HepG2 (cell line): ENCODE data around the gene ST6GALNAC4. TPM values are rescaled to one million over a fixed set of nuclear protein-coding genes. Genes with fewer than 3 reads are reported as not detected.

Source experiments
- CBFB ChIP-seq: sonication (generic); formaldehyde crosslinking; IDR thresholded peaks from 2 replicates; pipeline ENCODE4 v1.4.0; 2020; ENCODE audit warnings: missing genetic modification reagents
- FOXK1 ChIP-seq: sonication (generic); formaldehyde crosslinking; IDR thresholded peaks from 2 replicates; pipeline ENCODE4 v1.4.0; 2020; ENCODE audit warnings: low read depth, missing genetic modification reagents, borderline replicate concordance
- GTF3A ChIP-seq: sonication (generic); formaldehyde crosslinking; conservative IDR thresholded peaks from 2 replicates; pipeline ENCODE4 v1.4.0; 2020; ENCODE audit warnings: mild to moderate bottlenecking, missing genetic modification reagents
- HNRNPL ChIP-seq: fragments of 200-400 bp; formaldehyde crosslinking; IDR thresholded peaks from 2 replicates; pipeline ENCODE4 v1.6.1; 2017; ENCODE audit warnings: mild to moderate bottlenecking, low read depth, low read length
- KLF15 ChIP-seq: sonication (generic); formaldehyde crosslinking; IDR thresholded peaks from 2 replicates; pipeline ENCODE4 v1.8.1; 2023; ENCODE audit warnings: borderline replicate concordance, mild to moderate bottlenecking, inconsistent platforms, missing genetic modification reagents, mixed read lengths
- MED1 ChIP-seq: sonication (generic); formaldehyde crosslinking; IDR thresholded peaks from 2 replicates; pipeline ENCODE4 v1.4.0; 2020; ENCODE audit warnings: missing genetic modification reagents
- MTF2 ChIP-seq: sonication (generic); formaldehyde crosslinking; IDR thresholded peaks from 2 replicates; pipeline ENCODE4 v1.5.0; 2020; ENCODE audit warnings: missing genetic modification reagents, borderline replicate concordance
- NR2F1 ChIP-seq, 2 experiments: fragments of 450-650 bp in 1 of 2; formaldehyde crosslinking in 1 of 2; IDR thresholded peaks; 2 replicates each; pipeline versions ENCODE4 v1.5.0 to v1.6.1; 2016 to 2020; ENCODE audit warnings: mild to moderate bottlenecking in 1 of 2, missing compliant biosample characterization in 1 of 2, missing genetic modification reagents in 1 of 2, moderate library complexity in 1 of 2
- SNRNP70 ChIP-seq: fragments of 200-400 bp; formaldehyde crosslinking; IDR thresholded peaks from 2 replicates; pipeline ENCODE4 v1.6.1; 2017; ENCODE audit warnings: mild to moderate bottlenecking, low read depth, low read length, moderate library complexity
- SP2 ChIP-seq: sonication (generic); formaldehyde crosslinking; IDR thresholded peaks from 2 replicates; pipeline ENCODE4 v1.5.1; 2020; ENCODE audit warnings: mild to moderate bottlenecking, missing genetic modification reagents
- TCF7L2 ChIP-seq: IDR thresholded peaks from 2 replicates; pipeline ENCODE4 v1.6.1; 2011; ENCODE audit warnings: mild to moderate bottlenecking, low read depth, low read length, moderate library complexity
- UBTF ChIP-seq: sonication (generic); formaldehyde crosslinking; IDR thresholded peaks from 2 replicates; pipeline ENCODE4 v1.4.0; 2020; ENCODE audit warnings: mild to moderate bottlenecking, missing genetic modification reagents
- ZBTB2 ChIP-seq: sonication (generic); formaldehyde crosslinking; IDR thresholded peaks from 2 replicates; pipeline ENCODE4 v1.8.0; 2022; ENCODE audit warnings: low read depth, missing genetic modification reagents
- ZFX ChIP-seq: sonication (generic); formaldehyde crosslinking; IDR thresholded peaks from 2 replicates; pipeline ENCODE4 v1.4.0; 2020; ENCODE audit warnings: mild to moderate bottlenecking, low read depth, missing genetic modification reagents, moderate library complexity
- ZNF230 ChIP-seq: sonication (generic); formaldehyde crosslinking; IDR thresholded peaks from 2 replicates; pipeline ENCODE4 v1.4.0; 2020; ENCODE audit warnings: mild to moderate bottlenecking, missing genetic modification reagents
- ZNF235 ChIP-seq: sonication (generic); formaldehyde crosslinking; IDR thresholded peaks from 2 replicates; pipeline ENCODE4 v1.8.1; 2023; ENCODE audit warnings: mild to moderate bottlenecking, missing genetic modification reagents, borderline replicate concordance
- ZNF263 ChIP-seq: sonication (generic); formaldehyde crosslinking; IDR thresholded peaks from 2 replicates; pipeline ENCODE4 v1.4.0; 2020; ENCODE audit warnings: missing genetic modification reagents
- ZNF503 ChIP-seq: sonication (generic); formaldehyde crosslinking; IDR thresholded peaks from 2 replicates; pipeline ENCODE4 v1.4.0; 2020; ENCODE audit warnings: missing genetic modification reagents
- ZNF644 ChIP-seq: IDR thresholded peaks from 2 replicates; pipeline ENCODE4 v1.6.1; 2016; ENCODE audit warnings: low read depth
- ZNF703 ChIP-seq: sonication (generic); formaldehyde crosslinking; IDR thresholded peaks from 2 replicates; pipeline ENCODE4 v1.5.1; 2020; ENCODE audit warnings: missing genetic modification reagents, mild to moderate bottlenecking, moderate library complexity, borderline replicate concordance
- ZNF709 ChIP-seq: sonication (generic); formaldehyde crosslinking; IDR thresholded peaks from 2 replicates; pipeline ENCODE4 v1.5.0; 2020; ENCODE audit warnings: mild to moderate bottlenecking, missing genetic modification reagents
- ZNF777 ChIP-seq: sonication (generic); formaldehyde crosslinking; IDR thresholded peaks from 2 replicates; pipeline ENCODE4 v1.4.0; 2020; ENCODE audit warnings: missing genetic modification reagents
- ZNF790 ChIP-seq: sonication (generic); formaldehyde crosslinking; IDR thresholded peaks from 2 replicates; pipeline ENCODE4 v1.8.0; 2022; ENCODE audit warnings: missing genetic modification reagents, mild to moderate bottlenecking, borderline replicate concordance
- ZSCAN31 ChIP-seq: sonication (generic); formaldehyde crosslinking; IDR thresholded peaks from 2 replicates; pipeline ENCODE4 v1.5.0; 2020; ENCODE audit warnings: low read depth, mild to moderate bottlenecking, missing genetic modification reagents
- polyA plus RNA-seq, 8 experiments: library from polyadenylated mRNA; depleted of rRNA in 3 of 8; stranded (reverse) in 7 of 8; unstranded in 1 of 8; fragments of >200 nt; fragmentation: Illumina TruSeq in 4 of 8; extraction: Trizol in 4 of 8; gene quantifications; 2 replicates each; pipeline versions ENCODE4 v1.2.1 to v1.2.3, GENCODE V29; 2011 to 2016; ENCODE audit warnings: low read depth in 4 of 8, missing spikeins in 1 of 8, mixed read lengths in 1 of 8; ENCODE audit not compliant: insufficient read depth in 1 of 8
- total RNA-seq, 5 experiments: library from RNA; depleted of rRNA; stranded (reverse); fragments of >200 nt; fragmentation: Illumina TruSeq; extraction: Trizol; gene quantifications; 2 replicates each; pipeline ENCODE4 v1.2.3, GENCODE V29; 2016; ENCODE audit warnings: low read depth in 1 of 5

The ST6GALNAC4 gene
- total and polyA plus RNA-seq, 2 of the 13 experiments (the other 11 are each of a cell fraction or from before 2014, with no cell fraction given): 18.8 to 27.7 TPM

- TF ChIP-seq FOXK1 (CRISPR knock-in tag) (peak; percentile 32; the same call in 1 of the 2 replicates), ZNF230 (CRISPR knock-in tag) (0 out of 2 replicates have a peak, but pooled peaks have one; percentile 60), ZNF644 (no peak), KLF15 (CRISPR knock-in tag) (no peak), SP2 (CRISPR knock-in tag) (peak; percentile 59; the same call in 1 of the 2 replicates), ZNF709 (CRISPR knock-in tag) (0 out of 2 replicates have a peak, but pooled peaks have one; percentile 48), UBTF (peak; percentile 20; the same call in 1 of the 2 replicates), ZNF790 (no peak), ZNF777 (0 out of 2 replicates have a peak, but pooled peaks have one; percentile 16), ZFX (CRISPR knock-in tag) (peak; percentile 91), ZBTB2 (no peak), TCF7L2 (no peak), ZNF263 (CRISPR knock-in tag) (no peak; the same call in 1 of the 2 replicates), HNRNPL (no peak; the same call in none of the 2 replicates), ZSCAN31 (CRISPR knock-in tag) (peak; percentile 60), MTF2 (no peak), SNRNP70 (no peak), NR2F1 (CRISPR knock-in tag; IDR thresholded peaks at IDR 0.05) (no peak), ZNF503 (CRISPR knock-in tag) (no peak), ZNF703 (CRISPR knock-in tag) (no peak), MED1 (CRISPR knock-in tag) (peak; percentile 22; the same call in 1 of the 2 replicates), CBFB (CRISPR knock-in tag) (peak; percentile 96), ZNF235 (CRISPR knock-in tag) (no peak), GTF3A (0 out of 2 replicates have a peak, but pooled peaks have one; percentile 53)
These were observed 20.8 kb upstream of the ST6GALNAC4 start, which contains the start of gene DPM2 (continued) for GRCh38 chr9:127937388-127938297.
